DMS 273 (cell line): ENCODE data around the gene DGAT2L6.
A peak's percentile ranks its signal among the peaks of the same experiment; 100 is the strongest.

Source experiments
- DNase-seq: peaks from one replicate; lab custom pipeline; 2025; ENCODE audit not compliant: unreplicated experiment; lab: John Stamatoyannopoulos, UW

The DGAT2L6 gene, protein sequence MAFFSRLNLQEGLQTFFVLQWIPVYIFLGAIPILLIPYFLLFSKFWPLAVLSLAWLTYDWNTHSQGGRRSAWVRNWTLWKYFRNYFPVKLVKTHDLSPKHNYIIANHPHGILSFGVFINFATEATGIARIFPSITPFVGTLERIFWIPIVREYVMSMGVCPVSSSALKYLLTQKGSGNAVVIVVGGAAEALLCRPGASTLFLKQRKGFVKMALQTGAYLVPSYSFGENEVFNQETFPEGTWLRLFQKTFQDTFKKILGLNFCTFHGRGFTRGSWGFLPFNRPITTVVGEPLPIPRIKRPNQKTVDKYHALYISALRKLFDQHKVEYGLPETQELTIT

DNA sequence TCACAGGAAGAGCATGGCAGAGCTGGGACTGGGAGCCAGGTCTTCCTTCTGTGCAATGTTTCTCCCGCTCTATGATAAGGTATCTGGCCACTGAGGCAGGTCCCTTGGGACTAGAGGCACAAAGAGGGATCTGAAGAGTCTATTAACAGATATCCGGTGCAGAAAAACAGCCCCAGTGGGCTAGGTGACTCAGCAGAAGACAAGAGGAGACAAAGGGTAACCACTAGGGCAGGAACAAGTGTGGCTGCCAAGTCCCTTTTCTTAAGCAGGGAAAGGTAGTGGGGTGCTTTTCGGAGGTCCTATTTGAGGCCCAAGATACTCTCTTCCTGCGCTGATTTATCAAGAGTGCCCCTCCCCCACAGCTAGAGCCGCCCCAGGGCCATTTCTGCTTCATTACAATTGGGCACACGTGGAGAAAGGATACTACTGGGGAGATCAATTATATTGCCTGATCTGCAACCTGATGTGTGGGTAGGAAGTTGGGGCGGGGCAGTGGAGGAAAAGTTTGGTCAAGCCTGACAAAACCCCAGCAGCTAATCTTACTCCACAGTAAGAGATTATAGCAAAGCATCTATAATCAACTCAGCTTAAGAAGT, at the start of gene DGAT2L6:
DGAT2L6 (plus strand) TSS at position 546 of the 596 bp plus-strand sequence. CDS start 100 bp downstream, outside the sequence.
- DNase-seq, result no peak

DNA sequence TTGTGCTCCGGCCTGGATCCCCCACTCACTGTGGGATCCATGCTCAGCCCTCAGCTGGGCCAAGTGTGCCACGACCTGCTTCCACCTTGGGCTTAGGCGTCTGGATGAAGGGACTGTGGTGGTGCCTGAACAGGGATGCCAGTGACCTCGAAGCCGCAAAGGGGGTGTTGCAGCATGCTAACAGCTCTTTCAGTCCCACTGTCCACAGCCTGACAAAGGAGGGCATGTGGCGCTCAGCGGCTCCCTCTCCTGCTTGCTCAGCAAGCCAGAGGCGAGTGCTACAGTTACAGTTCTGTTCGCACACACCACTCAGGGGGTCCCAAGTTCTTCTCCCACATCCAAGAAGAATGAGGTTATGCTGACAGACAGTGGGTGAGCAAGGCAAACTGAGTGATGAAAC, 49.2 kb upstream of the DGAT2L6 start:
- DNase-seq, result no peak

DNA sequence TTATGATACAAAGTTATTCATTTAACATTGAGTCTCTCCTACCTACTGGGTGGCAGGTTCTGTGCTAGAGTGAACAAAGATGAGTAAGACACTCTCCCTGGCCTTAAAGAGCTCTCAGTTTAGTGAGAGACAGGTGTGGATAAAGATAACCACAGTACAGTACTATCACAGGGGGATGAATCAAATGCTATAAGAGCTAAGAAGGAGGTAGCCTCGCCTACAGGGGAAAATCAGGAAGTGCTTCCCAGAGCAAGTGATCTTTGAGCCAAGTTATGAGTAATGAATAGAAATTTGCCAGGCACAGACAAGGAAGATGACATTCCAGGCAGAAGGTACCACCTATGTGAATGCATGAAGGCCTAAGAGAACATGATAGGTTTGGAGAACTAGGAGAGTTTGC, 47.5 kb upstream of the DGAT2L6 start:
- DNase-seq, result no peak

DNA sequence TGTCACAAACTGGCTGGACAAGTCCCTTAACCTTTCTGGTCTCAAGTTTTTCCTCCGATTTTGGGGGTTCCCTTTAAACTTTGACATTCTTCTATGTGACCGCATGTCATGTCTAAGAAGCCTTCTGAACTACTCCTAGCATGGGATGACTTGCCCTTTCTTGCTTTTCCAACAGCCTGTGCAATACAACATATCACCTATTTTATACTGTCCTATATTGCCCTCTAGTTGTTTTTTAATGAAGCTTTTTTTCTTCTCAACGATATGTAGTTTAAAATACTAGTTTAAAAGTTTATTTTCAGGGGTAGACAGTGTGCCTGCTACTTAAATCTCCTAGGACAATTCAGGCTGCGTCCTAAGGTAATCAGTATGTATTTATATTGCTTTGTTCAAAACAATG, 45.1 kb upstream of the DGAT2L6 start:
- peak; percentile 44 for DNase-seq

DNA sequence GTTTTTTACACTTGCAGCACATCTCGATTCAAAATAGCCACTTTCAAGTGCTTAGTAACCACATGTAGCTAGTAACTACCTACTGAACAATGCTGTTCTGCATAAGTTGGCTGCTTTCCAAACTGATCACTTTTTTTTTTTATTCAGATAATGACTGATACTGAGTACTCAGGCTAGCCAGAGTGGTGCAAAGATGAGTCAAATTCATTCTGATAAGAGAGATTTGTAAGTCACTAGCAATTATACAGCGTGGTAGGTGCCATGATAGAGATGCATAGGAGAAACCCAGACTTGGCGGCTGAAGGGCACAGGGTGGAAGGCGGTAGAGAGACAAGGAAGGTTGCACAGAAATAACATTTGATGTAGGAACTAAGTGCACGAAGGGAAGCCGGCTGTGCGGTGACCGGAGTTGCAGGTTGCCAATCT, 44.4 kb upstream of the DGAT2L6 start:
- no peak for DNase-seq

DNA sequence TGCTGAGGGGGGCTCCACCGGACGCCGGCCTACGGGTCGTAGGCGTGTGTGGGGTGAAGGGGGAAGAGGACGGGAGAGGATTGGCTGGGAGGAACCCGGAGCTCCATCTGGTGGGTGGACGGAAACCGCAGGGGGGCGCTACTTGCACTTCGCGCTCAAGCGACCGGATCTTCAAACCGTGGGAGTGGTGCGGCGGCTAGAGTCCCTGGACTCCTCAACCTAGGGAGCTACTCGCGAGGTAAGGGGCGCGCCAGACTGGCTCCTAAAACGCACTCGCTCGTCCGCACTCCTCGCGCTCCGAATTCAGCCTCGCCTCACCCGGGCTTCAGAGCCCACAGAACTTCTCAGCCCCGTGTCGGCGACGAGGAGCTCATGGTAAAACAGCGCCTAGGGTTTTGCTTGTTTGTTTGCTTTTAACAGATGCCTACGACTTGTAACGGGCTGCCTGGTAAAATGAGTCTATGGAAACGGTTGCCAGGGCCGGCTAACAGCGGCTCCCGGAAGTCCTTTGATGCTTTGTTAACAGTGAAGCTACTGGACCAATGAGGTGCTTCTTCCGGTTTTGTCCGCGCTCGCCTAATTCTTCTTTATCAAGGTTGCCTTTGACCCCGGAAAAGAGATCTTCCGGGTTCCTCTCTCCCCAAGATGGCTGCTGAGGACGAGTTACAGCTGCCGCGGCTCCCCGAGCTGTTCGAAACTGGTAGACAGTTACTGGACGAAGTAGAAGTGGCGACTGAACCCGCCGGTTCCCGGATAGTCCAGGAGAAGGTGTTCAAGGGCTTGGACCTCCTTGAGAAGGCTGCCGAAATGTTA, 43.8 kb upstream of the DGAT2L6 start, which contains the start of gene IGBP1:
IGBP1 (plus strand) TSS at position 145 of the 813 bp plus-strand sequence; CDS start at position 646, 501 bp downstream.
- peak; percentile 94 for DNase-seq

DNA sequence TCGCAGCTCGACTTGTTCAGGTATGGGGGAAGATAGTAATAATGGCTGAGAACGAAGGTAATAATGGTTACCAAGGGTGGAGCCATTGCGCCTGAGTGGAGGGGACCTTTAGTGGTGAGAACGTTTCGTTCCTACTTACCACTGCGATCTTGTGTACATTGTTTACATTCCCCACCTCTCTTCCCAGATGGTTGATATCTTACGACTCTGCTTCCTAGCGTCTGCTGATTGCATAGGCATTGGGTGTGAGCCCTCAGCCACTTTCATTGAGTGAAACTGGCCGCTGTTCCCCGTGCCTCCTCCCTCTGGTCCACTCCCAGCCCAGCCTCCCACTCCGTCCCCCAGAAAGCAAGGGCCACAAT, 43.2 kb upstream of the DGAT2L6 start:
- DNase-seq, result peak; percentile 59

DNA sequence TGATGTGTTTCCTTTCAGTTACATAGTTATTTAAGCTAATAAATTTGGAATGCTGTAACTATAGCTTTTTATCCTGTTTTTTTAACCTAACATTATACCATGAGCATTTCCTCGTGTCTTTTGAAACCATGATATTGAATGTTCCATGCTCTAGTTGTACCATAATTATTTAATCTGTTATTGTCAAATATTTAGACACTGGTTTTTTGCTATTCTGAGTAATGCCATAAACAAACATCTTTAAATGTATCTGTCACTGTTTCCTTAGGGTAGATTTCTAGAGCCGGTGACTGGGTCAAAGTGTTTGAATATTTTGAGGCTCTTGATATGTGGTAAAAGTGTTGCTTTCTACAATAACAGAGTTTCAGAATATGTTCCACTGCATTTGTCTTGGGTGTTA, 38.7 kb upstream of the DGAT2L6 start:
- DNase-seq, result no peak

DNA sequence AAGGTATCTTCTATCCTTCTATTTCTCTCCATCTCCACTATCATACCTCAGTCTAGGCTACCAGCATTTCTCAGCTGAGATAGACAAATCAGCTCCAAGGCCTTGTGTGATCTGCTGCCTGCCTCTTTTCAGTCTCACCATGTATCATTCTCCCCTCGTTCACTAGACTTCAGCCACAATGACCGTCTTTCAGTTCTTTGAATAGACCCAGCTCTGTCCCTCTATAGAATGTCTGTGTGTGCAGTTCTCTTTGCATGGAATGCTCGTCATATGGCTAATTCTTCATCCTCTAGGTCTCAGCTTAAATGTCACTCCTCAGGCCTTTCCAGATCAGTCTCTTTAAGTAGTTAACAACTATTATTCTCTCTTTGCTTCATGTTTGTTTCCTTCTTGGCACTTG, 37.5 kb upstream of the DGAT2L6 start:
- DNase-seq, result no peak

DNA sequence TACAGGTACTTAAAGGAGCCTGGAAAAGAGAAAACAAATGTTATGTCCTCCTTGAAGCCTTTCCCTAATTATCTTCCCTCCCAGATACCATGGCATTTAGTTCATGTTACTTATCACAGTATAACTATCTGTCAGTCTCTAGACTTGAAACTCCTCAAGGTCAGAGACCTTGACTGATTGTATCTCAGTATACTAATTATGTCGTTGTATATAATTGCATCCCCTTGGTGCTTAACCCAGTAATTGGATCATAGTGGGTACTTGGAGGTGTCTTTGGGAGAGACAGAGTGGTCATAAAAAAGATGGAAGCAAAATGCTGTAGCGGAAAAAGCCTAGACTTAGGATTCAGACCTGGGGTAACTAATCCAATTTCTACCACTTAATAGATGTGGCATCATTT, 35.9 kb upstream of the DGAT2L6 start:
- DNase-seq, result no peak

DNA sequence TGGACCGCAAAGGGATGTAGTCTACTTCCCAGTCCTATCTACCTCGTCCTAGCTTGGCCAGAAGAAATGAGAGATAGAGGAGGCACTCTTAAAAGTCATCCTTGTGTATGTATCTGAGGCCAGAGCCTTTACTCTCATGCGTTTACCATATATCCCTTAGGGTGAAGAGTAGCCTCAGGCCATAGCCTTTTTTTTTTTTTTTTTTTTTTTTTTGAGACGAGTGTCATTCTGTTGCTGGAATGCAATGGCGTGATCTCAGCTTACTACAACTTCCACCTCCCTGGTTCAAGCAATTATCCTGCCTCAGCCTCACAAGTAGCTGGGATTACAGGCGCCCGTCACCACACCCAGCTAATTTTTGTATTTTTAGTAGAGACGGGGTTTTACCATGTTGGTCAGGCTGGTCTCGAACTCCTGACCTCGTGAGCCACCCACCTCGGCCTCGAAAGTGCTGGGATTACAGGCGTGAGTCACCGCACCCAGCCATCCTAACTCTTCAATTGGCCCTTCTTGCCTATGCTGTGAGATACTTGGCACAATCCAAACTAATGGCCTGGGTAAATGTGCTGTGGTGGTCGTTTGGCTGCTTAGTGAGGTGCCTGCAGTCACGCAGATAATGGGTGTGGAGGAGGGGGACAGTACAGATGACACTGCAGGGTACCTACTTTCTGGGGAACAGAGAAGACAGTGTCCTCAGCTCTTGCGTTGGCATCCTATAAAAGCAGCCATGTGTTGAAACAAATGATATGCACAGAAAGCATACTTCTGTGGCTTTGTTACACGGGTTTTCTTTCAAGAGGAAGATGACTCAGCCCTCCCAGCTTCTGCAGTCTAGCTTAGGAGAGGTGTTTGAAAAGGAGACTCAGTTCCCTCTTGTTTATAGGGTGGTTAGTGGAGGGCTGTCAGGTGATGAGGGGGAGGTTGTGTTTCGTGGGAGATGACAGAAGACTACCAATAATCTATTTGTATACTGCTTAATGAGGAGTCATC, 10.4 kb upstream of the DGAT2L6 start:
- DNase-seq, result no peak

DNA sequence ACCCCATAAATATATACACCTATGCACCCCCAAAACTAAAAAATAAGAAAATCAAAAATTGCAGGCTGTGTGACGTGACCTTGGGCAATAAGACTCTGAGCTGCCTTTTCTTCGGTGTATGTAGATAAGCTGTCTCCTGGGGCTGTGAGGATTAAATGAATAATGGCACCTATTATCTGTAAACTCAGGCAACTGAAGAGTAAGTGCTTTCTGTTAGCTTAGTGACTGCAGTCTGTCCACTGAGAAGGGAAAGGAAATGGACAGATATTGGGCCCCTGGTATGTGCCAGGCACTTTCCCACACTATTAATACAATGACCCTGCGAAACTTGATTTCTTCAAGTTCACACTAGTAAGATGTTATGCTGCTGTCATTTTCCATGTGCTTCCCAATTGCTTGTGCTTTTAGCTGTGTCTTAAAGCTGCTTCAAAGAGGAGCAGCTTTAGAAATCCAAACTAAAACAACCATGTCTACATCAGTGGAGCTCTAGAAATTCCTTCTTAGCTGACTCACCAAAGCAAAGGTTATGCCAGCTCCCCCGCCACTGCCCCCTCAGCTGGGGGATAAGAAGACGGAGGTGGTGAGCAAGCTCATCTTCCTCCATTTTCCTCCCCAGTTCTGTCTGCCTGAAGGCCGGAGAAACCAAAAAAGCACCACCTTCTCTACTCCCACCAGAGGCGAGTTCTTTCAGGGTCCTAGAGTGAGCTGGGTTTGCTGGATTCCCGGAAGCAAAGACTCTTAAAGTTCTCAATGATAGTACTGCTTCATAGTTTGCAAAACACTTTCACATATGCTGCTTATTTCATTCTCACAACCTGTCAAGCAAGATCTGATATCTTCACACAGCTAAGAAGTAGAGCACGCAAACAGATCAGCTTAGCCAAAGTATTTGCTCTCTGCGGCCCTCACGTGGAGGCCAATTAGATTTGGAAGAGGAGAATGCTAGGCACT, 8.8 kb upstream of the DGAT2L6 start:
- peak; percentile 22 for DNase-seq

DNA sequence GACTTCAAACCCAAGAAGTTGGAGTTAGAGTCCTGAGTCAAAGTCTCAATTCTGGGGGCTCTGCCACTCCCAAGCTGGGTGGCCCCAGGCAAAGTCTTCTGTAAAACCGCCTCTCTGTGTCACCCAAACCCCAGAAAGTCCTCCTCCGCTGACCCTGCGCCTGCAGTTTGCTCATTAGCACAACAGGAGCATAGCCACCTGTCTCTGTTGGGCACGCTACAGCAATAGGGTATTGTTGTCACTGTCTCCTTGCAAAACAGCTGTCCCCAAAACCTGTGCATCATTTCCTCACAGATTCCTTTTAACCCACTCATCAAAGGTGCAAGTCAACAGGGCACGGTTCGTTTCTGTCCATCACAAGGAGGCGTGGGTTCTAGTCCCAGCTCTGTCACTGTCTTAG, 8.0 kb upstream of the DGAT2L6 start:
- DNase-seq, result no peak

DNA sequence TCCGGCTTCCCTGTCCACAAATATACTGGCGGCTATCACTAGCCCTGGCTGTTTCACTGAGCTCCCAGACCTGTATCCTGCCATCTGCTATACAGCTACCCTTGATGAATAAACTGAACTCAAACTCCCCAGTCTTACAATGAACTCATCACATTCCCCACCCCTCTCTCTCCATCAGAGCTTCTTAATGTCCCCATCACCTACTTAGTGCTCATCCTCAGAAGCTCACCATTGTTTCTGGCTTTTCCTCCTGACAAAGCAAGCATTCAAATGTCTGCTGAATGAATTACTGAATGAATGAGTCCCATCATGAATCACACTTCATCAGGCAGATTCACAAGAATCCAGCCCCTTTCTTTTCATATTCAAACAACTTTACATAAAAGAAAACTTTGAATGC, 5.7 kb upstream of the DGAT2L6 start:
- no peak for DNase-seq

DNA sequence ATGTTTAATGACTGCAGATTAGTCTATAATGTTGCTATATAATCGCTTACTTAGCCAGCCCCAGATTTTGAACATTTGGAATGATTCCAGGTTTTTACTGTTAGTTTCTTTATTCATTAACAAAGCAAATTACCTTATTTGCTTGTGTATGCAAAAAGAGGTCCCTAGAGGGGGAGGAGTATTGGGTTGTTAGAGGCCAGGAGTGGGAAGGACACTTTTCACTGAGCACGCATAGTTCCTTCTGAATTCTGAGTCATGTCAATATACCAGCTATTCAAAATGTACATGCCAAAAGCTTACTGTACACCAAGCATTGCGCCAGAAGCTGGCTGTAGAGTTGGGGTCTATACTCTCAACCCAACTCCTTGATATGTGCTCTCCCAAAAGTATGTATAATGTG, 5.1 kb upstream of the DGAT2L6 start:
- no peak for DNase-seq

DNA sequence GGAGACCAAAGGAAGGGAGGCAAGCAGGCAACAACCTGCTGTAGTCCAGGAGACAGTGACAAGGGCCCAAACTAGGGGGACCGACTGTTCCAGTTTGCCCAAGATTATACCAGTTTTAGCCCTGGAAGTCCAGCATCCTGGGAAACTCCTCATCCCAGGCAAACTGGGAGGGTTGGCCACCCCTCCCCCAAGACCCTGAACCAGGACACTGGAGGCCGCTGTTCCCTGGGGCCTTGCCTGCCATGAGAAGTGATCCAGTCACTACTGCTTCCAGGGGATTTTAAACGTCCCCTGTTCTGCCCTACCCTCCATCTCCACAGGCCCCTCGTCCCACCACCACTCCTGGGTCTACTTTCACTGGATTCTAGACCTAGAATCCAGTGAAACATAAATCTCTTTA, 4.3 kb upstream of the DGAT2L6 start:
- no peak for DNase-seq

DNA sequence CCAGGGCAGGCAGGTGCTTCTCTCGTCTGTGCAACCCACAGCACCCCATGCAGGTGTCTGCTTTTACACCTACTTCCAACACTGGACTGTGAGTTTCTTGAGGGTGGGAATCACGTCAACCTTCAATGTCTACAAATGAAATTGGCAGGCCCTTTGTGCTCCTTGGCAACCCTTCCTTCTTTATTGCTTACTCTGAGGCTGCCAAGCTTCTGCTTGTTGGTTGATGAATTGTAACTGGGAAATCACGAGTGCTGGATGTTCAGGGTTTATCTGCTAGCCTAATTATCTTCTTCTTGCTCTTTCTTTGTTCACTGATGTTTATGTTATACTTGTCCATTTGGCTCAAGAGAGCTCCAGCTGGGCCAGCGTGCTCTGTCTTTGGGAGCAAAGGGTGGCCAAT, 2.5 kb upstream of the DGAT2L6 start:
- DNase-seq, result no peak

DNA sequence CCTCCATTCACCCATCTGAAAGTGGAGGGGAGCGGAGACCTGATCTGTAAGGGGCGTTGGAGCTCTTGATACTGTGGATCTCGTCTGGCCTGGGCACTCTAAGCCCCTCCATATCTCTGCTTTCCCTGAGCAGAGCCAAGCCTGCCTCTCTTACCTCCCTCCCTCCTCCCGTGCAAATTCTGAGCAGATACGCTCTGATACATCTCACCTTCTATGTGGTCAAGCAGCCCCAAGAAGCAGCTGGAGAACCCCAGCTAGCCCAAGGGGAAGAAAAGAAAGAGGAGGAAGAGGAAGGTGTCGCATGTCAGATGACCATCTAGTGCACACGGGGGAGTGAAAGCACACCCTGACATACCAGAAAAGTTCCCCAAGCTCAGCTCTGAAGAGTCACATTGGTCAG, 1.9 kb upstream of the DGAT2L6 start:
- DNase-seq, result no peak

DNA sequence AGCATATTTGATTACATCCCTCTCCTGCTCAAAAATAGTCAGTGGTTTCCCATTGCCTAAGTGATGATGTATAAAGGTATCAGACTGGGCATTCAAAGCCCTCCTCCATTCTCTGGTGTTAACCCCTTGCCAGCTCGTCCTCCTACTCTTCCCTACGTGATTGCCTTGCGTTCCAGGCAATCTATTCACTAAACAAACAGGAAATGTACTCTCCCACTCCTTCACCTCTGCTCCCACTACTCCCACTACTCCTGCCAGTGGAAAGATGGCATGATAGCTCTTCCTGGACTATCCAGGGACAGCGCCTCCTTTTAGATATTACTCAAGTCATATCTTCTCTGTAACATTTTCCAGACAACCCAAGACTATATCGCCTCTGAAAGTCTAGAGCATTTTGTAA, 5.8 kb downstream of the DGAT2L6 start:
- DNase-seq, result no peak

DNA sequence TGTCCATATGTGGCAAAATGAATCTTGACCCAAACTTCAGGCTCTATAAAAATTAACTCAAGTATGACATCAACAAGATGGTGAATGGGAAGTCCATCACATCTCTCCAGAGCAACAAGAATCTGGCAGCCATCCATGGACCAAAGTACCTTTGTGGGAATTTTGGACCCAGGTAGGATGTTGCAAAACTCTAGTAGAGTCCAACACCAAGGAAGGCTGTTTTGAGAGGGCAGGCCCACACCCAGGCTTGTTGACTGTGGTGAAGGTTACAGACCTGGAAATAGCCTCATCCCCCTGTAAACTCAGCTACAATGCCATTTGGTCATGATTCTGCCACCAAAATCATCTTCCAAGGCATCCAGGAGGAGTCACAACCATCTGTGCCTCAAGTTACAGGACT, 12.9 kb downstream of the DGAT2L6 start:
- no peak for DNase-seq
